Keratinocyte (primary cell): ENCODE measurements around the gene MYMX. TPM values are rescaled to one million over a fixed set of nuclear protein-coding genes. Genes with fewer than 3 reads are reported as not detected.

Source experiments
- DNase-seq: peaks from one replicate; pipeline ENCODE4 v3.0.0-alpha.2; 2011; ENCODE audit warnings: low read depth, missing footprints, low spot score
- FAIRE-seq: peaks from 2 replicates; lab custom pipeline; 2011; peaks lifted over from hg19 to GRCh38; lab: Jason Lieb, UNC
- H2AFZ ChIP-seq: 2 replicates; pipeline ENCODE4 v1.6.0; 2012; ENCODE audit warnings: low read length, control low read depth, inconsistent platforms; ENCODE audit not compliant: control insufficient read depth
- H3K27ac ChIP-seq: 2 replicates; pipeline ENCODE4 v1.5.1; 2011; ENCODE audit warnings: low read length; ENCODE audit not compliant: control insufficient read depth, insufficient read depth
- H3K27me3 ChIP-seq: 3 replicates; pipeline ENCODE4 v1.6.0; 2011; ENCODE audit warnings: low read length; ENCODE audit not compliant: control insufficient read depth, insufficient read depth; ENCODE audit errors: extremely low read depth
- H3K36me3 ChIP-seq, 2 experiments: 2 replicates in 1 of 2; 3 replicates in 1 of 2; pipeline ENCODE4 v1.5.1; 2011; ENCODE audit warnings: low read length in 2 of 2, mild to moderate bottlenecking in 1 of 2; ENCODE audit not compliant: control insufficient read depth in 2 of 2, insufficient read depth in 2 of 2; ENCODE audit errors: extremely low read depth in 1 of 2
- H3K4me1 ChIP-seq: 3 replicates; pipeline ENCODE4 v1.5.1; 2011; ENCODE audit warnings: low read length; ENCODE audit not compliant: control insufficient read depth, insufficient read depth; ENCODE audit errors: extremely low read depth
- H3K4me2 ChIP-seq: 3 replicates; pipeline ENCODE4 v1.6.0; 2011; ENCODE audit warnings: low read depth, low read length; ENCODE audit not compliant: control insufficient read depth, insufficient read depth; ENCODE audit errors: extremely low read depth
- H3K4me3 ChIP-seq, 3 experiments: fragments of 200-600 bp in 1 of 3; sonication (generic) in 1 of 3; 2 replicates in 2 of 3; 3 replicates in 1 of 3; pipeline ENCODE4 v1.5.1; 2011 to 2016; ENCODE audit warnings: low read length in 3 of 3, mild to moderate bottlenecking in 3 of 3, control low read depth in 2 of 3, inconsistent platforms in 1 of 3, low read depth in 1 of 3, mixed read lengths in 1 of 3, mixed run types in 1 of 3, moderate library complexity in 1 of 3; ENCODE audit not compliant: control insufficient read depth in 2 of 3, insufficient read depth in 2 of 3; ENCODE audit errors: extremely low read depth in 1 of 3
- H3K79me2 ChIP-seq: 2 replicates; pipeline ENCODE4 v1.6.0; 2012; ENCODE audit warnings: low read length; ENCODE audit not compliant: control insufficient read depth, insufficient read depth
- H3K9ac ChIP-seq: 3 replicates; pipeline ENCODE4 v1.6.0; 2011; ENCODE audit warnings: low read length; ENCODE audit not compliant: control insufficient read depth, insufficient read depth; ENCODE audit errors: extremely low read depth
- H3K9me1 ChIP-seq: 3 replicates; pipeline ENCODE4 v1.6.0; 2011; ENCODE audit warnings: low read length; ENCODE audit not compliant: control insufficient read depth, insufficient read depth; ENCODE audit errors: extremely low read depth
- H3K9me3 ChIP-seq: 2 replicates; pipeline ENCODE4 v1.5.1; 2012; ENCODE audit warnings: low read depth, low read length; ENCODE audit not compliant: control insufficient read depth
- H4K20me1 ChIP-seq: 3 replicates; pipeline ENCODE4 v1.6.0; 2011; ENCODE audit warnings: low read length; ENCODE audit not compliant: control insufficient read depth, insufficient read depth; ENCODE audit errors: extremely low read depth
- EZH2 ChIP-seq: IDR thresholded peaks from one replicate; pipeline ENCODE4 v1.6.1; 2012; ENCODE audit warnings: inconsistent platforms, mild to moderate bottlenecking, low read length, moderate library complexity
- dilution Hi-C: fragments of 300-500 bp; cut with MboI; formaldehyde crosslinking; loops from one replicate; pipeline ENCODE4 v1.7.0; 2020; ENCODE audit warnings: low sequenced_read_pairs; ENCODE audit not compliant: extremely low pct_ligation_motif_present
- polyA plus RNA-seq, 5 experiments: library from polyadenylated mRNA; depleted of rRNA in 3 of 5; stranded (reverse) in 3 of 5; stranded (forward) in 1 of 5; unstranded in 1 of 5; fragments of >200 nt; gene quantifications; 1 replicate in 1 of 5; 2 replicates in 3 of 5; 3 replicates in 1 of 5; pipeline versions ENCODE4 v1.2.1 to v1.2.3, GENCODE V29; 2011 to 2012; ENCODE audit warnings: missing spikeins in 2 of 5, low read depth in 1 of 5, low replicate concordance in 1 of 5
- TF ChIP-seq, protein P1 (sequence below), 3 experiments: IDR thresholded peaks in 1 of 3; conservative IDR thresholded peaks in 1 of 3; optimal IDR thresholded peaks in 1 of 3; 2 replicates in 2 of 3; 3 replicates in 1 of 3; pipeline versions ENCODE3 to v1.5.1; 2011; ENCODE audit warnings: low read length in 3 of 3, mild to moderate bottlenecking in 3 of 3, moderate library complexity in 2 of 3, control low read depth in 1 of 3, inconsistent platforms in 1 of 3; ENCODE audit not compliant: insufficient read depth in 2 of 3; ENCODE audit errors: extremely low read depth in 1 of 3

Gene MYMX
- polyA plus RNA-seq, 1 donor (not counting 4 experiments of a cell fraction or from before 2014, with no cell fraction given) = 0.09 TPM

DNA sequence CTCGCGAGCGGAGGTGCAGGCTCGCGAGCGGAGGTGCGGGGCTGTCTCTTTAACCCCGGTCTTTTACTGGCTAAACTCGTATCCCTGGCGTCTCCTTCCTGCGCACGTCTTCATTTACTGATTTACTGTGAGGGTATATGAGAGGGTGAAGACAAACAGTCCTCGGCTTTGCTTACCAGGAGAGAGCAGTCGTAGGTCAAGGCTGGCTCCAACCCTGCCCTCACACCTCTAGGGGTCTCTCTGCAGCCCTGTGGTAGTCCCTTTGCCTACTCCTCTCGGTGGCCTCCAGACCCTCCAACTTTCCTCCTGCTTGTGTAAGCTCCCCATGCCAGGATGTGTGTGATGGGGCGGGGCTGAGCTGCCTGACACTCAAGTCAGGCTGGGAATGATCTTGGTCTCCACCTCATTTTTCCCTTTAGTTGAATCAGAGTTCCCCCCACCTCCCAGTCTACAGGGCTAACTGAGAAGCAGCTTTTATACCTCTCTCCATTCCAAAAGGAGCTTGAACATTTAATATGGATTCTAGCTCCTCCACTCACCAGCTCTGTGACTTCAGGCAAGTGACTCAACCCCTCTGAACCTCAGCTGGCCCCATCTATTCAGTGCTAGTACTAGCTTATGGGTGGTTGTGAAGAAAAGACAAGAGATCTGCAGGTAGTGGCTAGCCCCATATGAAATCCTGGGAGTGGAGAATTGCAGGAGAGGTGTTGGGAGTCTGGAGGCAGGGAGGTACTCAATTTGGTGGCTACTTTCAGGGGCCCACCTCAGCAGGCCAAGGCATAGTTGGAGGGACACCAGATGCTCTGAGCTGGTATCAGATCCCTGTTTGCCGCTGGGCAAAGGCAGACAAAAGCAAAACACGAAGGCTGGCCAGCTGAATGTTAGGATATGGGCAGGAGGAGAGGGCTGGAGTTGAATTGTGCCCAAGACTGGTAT lies 7.6 kb downstream of the MYMX start:
- peaks cover 46% of the 10 kb centered on the region for H3K4me1 ChIP-seq
- TF ChIP-seq, protein P1, sequence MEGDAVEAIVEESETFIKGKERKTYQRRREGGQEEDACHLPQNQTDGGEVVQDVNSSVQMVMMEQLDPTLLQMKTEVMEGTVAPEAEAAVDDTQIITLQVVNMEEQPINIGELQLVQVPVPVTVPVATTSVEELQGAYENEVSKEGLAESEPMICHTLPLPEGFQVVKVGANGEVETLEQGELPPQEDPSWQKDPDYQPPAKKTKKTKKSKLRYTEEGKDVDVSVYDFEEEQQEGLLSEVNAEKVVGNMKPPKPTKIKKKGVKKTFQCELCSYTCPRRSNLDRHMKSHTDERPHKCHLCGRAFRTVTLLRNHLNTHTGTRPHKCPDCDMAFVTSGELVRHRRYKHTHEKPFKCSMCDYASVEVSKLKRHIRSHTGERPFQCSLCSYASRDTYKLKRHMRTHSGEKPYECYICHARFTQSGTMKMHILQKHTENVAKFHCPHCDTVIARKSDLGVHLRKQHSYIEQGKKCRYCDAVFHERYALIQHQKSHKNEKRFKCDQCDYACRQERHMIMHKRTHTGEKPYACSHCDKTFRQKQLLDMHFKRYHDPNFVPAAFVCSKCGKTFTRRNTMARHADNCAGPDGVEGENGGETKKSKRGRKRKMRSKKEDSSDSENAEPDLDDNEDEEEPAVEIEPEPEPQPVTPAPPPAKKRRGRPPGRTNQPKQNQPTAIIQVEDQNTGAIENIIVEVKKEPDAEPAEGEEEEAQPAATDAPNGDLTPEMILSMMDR (optimal IDR thresholded peaks at IDR 0.05 in 1 of 3, IDR thresholded peaks at IDR 0.05 in 1 of 3, conservative IDR thresholded peaks at IDR 0.05 in 1 of 3; ENCODE audit: extremely low read depth in 1 of 3, insufficient read depth in 2 of 3, low read length in 3 of 3) = no peak
- no peak for TF ChIP-seq EZH2
- no peaks in the 10 kb centered on the region for H3K9me3 ChIP-seq
- FAIRE-seq = no peak
- H3K27me3 ChIP-seq = no peaks in the 10 kb centered on the region
- H2AFZ ChIP-seq = peak overlapping the region; percentile 79
- peaks cover 9% of the 10 kb centered on the region in 2 experiments for H3K36me3 ChIP-seq
- peak overlapping the region; percentile 60 to 88 (median 82) for H3K4me3 ChIP-seq
- dilution Hi-C loops = no loop called here
- H3K79me2 ChIP-seq = peaks cover 22% of the 10 kb centered on the region
- H3K9ac ChIP-seq = peak overlapping the region; percentile 58
- H3K4me2 ChIP-seq = peak overlapping the region; percentile 89
- H3K27ac ChIP-seq = peak overlapping the region; percentile 13
- no peak for DNase-seq
- no peaks in the 10 kb centered on the region for H4K20me1 ChIP-seq
- no peaks in the 10 kb centered on the region for H3K9me1 ChIP-seq

DNA sequence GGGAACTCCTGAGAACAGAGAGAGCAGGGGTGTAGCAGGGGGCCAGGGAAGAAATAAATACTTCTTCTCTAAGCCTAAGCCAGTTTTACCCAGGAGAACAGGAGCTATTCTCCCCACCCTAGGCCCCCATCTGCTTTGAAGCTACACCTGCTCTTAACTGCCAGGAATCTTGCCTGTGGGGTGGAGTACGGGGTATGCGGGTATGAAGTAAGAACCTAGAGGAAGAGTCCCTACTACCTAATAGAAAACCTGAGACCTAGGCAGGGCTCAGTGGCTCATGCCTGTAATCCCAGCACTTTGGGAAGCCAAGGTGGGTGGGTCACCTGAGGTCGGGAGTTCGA lies 8.2 kb downstream of the MYMX start:
- FAIRE-seq (no peak), DNase-seq (no peak)
- Histone ChIP-seq H3K9me3 (no peaks in the 10 kb centered on the region), H3K4me1 (peaks cover 46% of the 10 kb centered on the region), H3K9ac (no peak overlapping the region), H3K9me1 (no peaks in the 10 kb centered on the region), H3K79me2 (peaks cover 22% of the 10 kb centered on the region), H3K27me3 (no peaks in the 10 kb centered on the region), H3K4me3 (peak overlapping the region in 2 of 3 experiments; percentile 82 to 88), H2AFZ (no peak overlapping the region), H3K4me2 (peak overlapping the region; percentile 89), H3K27ac (no peak overlapping the region), H3K36me3 (peaks cover 10 to 11% of the 10 kb centered on the region in 2 experiments), H4K20me1 (no peaks in the 10 kb centered on the region)
- TF ChIP-seq, protein P1 (optimal IDR thresholded peaks at IDR 0.05 in 1 of 3, IDR thresholded peaks at IDR 0.05 in 1 of 3, conservative IDR thresholded peaks at IDR 0.05 in 1 of 3; ENCODE audit: extremely low read depth in 1 of 3, insufficient read depth in 2 of 3, low read length in 3 of 3) = no peak
- TF ChIP-seq EZH2 = no peak
- dilution Hi-C loops = no loop called here
